GM12892 (cell line): ENCODE results near the gene PRIMA1.

Source experiments
- POLR2A ChIP-seq: IDR thresholded peaks from 2 replicates; pipeline ENCODE4 v1.6.1; 2011; ENCODE audit warnings: low read depth, low read length, control low read depth
- POLR2AphosphoS5 ChIP-seq: IDR thresholded peaks from 2 replicates; pipeline ENCODE4 v1.6.1; 2011; ENCODE audit warnings: low read depth, low read length, control low read depth
- TAF1 ChIP-seq: IDR thresholded peaks from 2 replicates; pipeline ENCODE4 v1.6.1; 2011; ENCODE audit warnings: low read depth, mild to moderate bottlenecking, control low read depth, low read length, borderline replicate concordance

DNA sequence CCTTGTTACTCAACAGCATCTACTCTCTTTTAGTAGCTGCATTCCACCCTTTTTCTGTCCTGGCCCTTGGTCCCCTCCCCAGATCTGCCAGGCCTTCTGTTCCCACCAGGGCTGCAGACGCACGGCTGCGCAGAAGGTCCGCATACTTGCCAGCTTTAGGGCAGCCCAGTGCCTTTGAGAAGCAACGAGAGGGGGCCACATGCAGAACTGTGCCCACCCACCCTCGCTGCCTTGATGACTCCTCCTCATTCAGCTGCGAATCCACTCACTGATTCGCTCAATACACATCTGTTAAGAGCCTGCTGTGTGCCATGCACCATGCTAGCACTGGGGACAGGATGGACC lies 39.2 kb downstream of the PRIMA1 start:
- TF ChIP-seq TAF1 (no peak), POLR2A (no peak), POLR2AphosphoS5 (no peak)
